GM23338 (cell line): ENCODE measurements around the gene ATP4A. TPM values are rescaled to one million over a fixed set of nuclear protein-coding genes. Genes with fewer than 3 reads are reported as not detected.
A peak's percentile ranks its signal among the peaks of the same experiment; 100 is the strongest.

Experiments
- ATAC-seq: fragments of 200-7000 bp; cut with Tn5 transposase; 3 replicates; pipeline ENCODE4 v1.9.1; 2020
- DNase-seq: peaks from one replicate; pipeline ENCODE4 v3.0.0-alpha.2; 2015; ENCODE audit warnings: low spot score
- H2AFZ ChIP-seq: fragments of 200-600 bp; sonication (generic); 2 replicates; pipeline ENCODE4 v1.8.0; 2016; ENCODE audit warnings: antibody characterized with exemption, mild to moderate bottlenecking, moderate library complexity
- H3F3A ChIP-seq: fragments of 200-600 bp; sonication (generic); replicated peaks from 2 replicates; pipeline ENCODE4 v1.8.0; 2017; ENCODE audit warnings: antibody characterized with exemption, mixed run types, low read depth
- H3K27ac ChIP-seq: fragments of 200-600 bp; sonication (generic); 2 replicates; pipeline ENCODE4 v1.6.1; 2016; ENCODE audit warnings: low read depth
- H3K27me3 ChIP-seq: fragments of 200-600 bp; sonication (generic); 2 replicates; pipeline ENCODE4 v1.8.0; 2016; ENCODE audit warnings: mild to moderate bottlenecking, mixed run types, moderate library complexity; ENCODE audit not compliant: insufficient read depth
- H3K36me3 ChIP-seq: fragments of 200-600 bp; sonication (generic); 2 replicates; pipeline ENCODE4 v1.8.0; 2016; ENCODE audit warnings: mild to moderate bottlenecking; ENCODE audit not compliant: insufficient read depth
- H3K4me1 ChIP-seq: fragments of 200-600 bp; sonication (generic); 2 replicates; pipeline ENCODE4 v1.8.0; 2016; ENCODE audit warnings: mild to moderate bottlenecking, moderate library complexity; ENCODE audit not compliant: insufficient read depth
- H3K4me2 ChIP-seq: fragments of 200-600 bp; sonication (generic); 2 replicates; pipeline ENCODE4 v1.7.1; 2017; ENCODE audit warnings: mixed run types
- H3K4me3 ChIP-seq: fragments of 200-600 bp; sonication (generic); 2 replicates; pipeline ENCODE4 v1.6.1; 2016; ENCODE audit warnings: mixed run types
- H3K79me2 ChIP-seq: fragments of 200-600 bp; sonication (generic); replicated peaks from 2 replicates; pipeline ENCODE4 v1.8.0; 2017; ENCODE audit warnings: mild to moderate bottlenecking; ENCODE audit not compliant: insufficient read depth
- H3K9me2 ChIP-seq: fragments of 200-600 bp; sonication (generic); 2 replicates; pipeline ENCODE4 v1.8.0; 2017; ENCODE audit not compliant: insufficient read depth
- H4K20me1 ChIP-seq: fragments of 200-600 bp; sonication (generic); replicated peaks from 2 replicates; pipeline ENCODE4 v1.8.0; 2017; ENCODE audit warnings: mild to moderate bottlenecking; ENCODE audit not compliant: insufficient read depth
- H3K27ac Mint-ChIP-seq: 2 replicates; pipeline ENCODE4 v1.8.0; 2020; ENCODE audit warnings: inconsistent platforms, mild to moderate bottlenecking, moderate library complexity, mixed read lengths
- H3K27me3 Mint-ChIP-seq: 3 replicates; pipeline ENCODE4 v1.8.0; 2022; ENCODE audit warnings: low read depth, mild to moderate bottlenecking, moderate library complexity, mixed read lengths, inconsistent platforms; ENCODE audit not compliant: insufficient read depth, poor library complexity
- H3K36me3 Mint-ChIP-seq: 3 replicates; pipeline ENCODE4 v1.8.0; 2021; ENCODE audit warnings: low read depth, mild to moderate bottlenecking, inconsistent platforms, moderate library complexity, mixed read lengths
- H3K4me1 Mint-ChIP-seq: 3 replicates; pipeline ENCODE4 v1.8.0; 2020; ENCODE audit warnings: mild to moderate bottlenecking, inconsistent platforms, mixed read lengths
- H3K4me3 Mint-ChIP-seq: 3 replicates; pipeline ENCODE4 v1.8.0; 2021; ENCODE audit warnings: moderate library complexity, mild to moderate bottlenecking, inconsistent platforms, mixed read lengths
- H3K9me3 Mint-ChIP-seq: 3 replicates; pipeline ENCODE4 v1.8.0; 2020; ENCODE audit warnings: moderate library complexity, mild to moderate bottlenecking, inconsistent platforms, mixed read lengths
- CREB1 ChIP-seq: fragments of 250-450 bp; sonication (Bioruptor Pico); IDR thresholded peaks from 2 replicates; pipeline ENCODE4 v1.5.0; 2020; ENCODE audit warnings: low read depth, mild to moderate bottlenecking, moderate library complexity
- EZH2 ChIP-seq: fragments of 200-600 bp; sonication (generic); IDR thresholded peaks from one replicate; pipeline ENCODE4 v1.8.0; 2017; ENCODE audit warnings: antibody characterized with exemption, mild to moderate bottlenecking, low read depth; ENCODE audit not compliant: unreplicated experiment
- EZH2phosphoT487 ChIP-seq: fragments of 200-600 bp; sonication (generic); IDR thresholded peaks from one replicate; pipeline ENCODE4 v1.8.1; 2018; ENCODE audit warnings: antibody characterized with exemption; ENCODE audit not compliant: unreplicated experiment
- JUNB ChIP-seq: IDR thresholded peaks from one replicate; pipeline ENCODE4 v1.6.1; 2016; ENCODE audit warnings: antibody characterized with exemption; ENCODE audit not compliant: unreplicated experiment
- NANOG ChIP-seq: IDR thresholded peaks from 2 replicates; pipeline ENCODE4 v1.6.1; 2016; ENCODE audit warnings: antibody characterized with exemption, borderline replicate concordance
- POLR2AphosphoS5 ChIP-seq: IDR thresholded peaks from 2 replicates; pipeline ENCODE4 v1.6.1; 2016; ENCODE audit warnings: antibody characterized with exemption, low read depth
- STAT1 ChIP-seq: IDR thresholded peaks from one replicate; pipeline ENCODE4 v1.6.1; 2016; ENCODE audit warnings: antibody characterized with exemption; ENCODE audit not compliant: unreplicated experiment
- ZNF114 ChIP-seq: fragments of 250-450 bp; sonication (Bioruptor Pico); IDR thresholded peaks from 2 replicates; pipeline ENCODE4 v1.5.0; 2020; ENCODE audit warnings: mild to moderate bottlenecking, moderate library complexity
- ZNF331 ChIP-seq: fragments of 250-450 bp; sonication (Bioruptor Pico); IDR thresholded peaks from 2 replicates; pipeline ENCODE4 v1.5.0; 2020; ENCODE audit warnings: low read depth, mild to moderate bottlenecking, moderate library complexity
- polyA plus RNA-seq: library from polyadenylated mRNA; unstranded; fragments of >200 nt; fragmentation: Nextera tagmentation; extraction: Ambion mirVana; gene quantifications from 2 replicates; pipeline ENCODE4 v1.2.1, GENCODE V29; 2016
- total RNA-seq: library from RNA; depleted of rRNA; stranded (reverse); fragments of >200 nt; shearing (Covaris generic); gene quantifications from 2 replicates; pipeline ENCODE4 v1.2.3, GENCODE V29; 2014
- TF ChIP-seq, protein P1 (sequence below): IDR thresholded peaks from one replicate; pipeline ENCODE4 v1.6.1; 2018; ENCODE audit warnings: antibody characterized with exemption; ENCODE audit not compliant: unreplicated experiment
- TF ChIP-seq, protein P2 (sequence below): IDR thresholded peaks from 2 replicates; pipeline ENCODE4 v1.6.1; 2016; ENCODE audit warnings: antibody characterized with exemption
- TF ChIP-seq, protein P3 (sequence below), 2 experiments: fragments of 200-600 bp in 1 of 2; sonication (generic) in 1 of 2; conservative IDR thresholded peaks; 2 replicates each; pipeline versions ENCODE4 v1.5.1 to v1.6.1; 2016 to 2017; ENCODE audit warnings: antibody characterized with exemption in 2 of 2, low read depth in 2 of 2, mild to moderate bottlenecking in 2 of 2, moderate library complexity in 1 of 2
- TF ChIP-seq, protein P4 (sequence below): fragments of 250-450 bp; sonication (Bioruptor Pico); IDR thresholded peaks from 2 replicates; pipeline ENCODE4 v1.5.0; 2020; ENCODE audit warnings: mild to moderate bottlenecking, moderate library complexity

Gene ATP4A
- total and polyA plus RNA-seq, 2 experiments from 2014 or later: 0.61 to 0.63 TPM

DNA sequence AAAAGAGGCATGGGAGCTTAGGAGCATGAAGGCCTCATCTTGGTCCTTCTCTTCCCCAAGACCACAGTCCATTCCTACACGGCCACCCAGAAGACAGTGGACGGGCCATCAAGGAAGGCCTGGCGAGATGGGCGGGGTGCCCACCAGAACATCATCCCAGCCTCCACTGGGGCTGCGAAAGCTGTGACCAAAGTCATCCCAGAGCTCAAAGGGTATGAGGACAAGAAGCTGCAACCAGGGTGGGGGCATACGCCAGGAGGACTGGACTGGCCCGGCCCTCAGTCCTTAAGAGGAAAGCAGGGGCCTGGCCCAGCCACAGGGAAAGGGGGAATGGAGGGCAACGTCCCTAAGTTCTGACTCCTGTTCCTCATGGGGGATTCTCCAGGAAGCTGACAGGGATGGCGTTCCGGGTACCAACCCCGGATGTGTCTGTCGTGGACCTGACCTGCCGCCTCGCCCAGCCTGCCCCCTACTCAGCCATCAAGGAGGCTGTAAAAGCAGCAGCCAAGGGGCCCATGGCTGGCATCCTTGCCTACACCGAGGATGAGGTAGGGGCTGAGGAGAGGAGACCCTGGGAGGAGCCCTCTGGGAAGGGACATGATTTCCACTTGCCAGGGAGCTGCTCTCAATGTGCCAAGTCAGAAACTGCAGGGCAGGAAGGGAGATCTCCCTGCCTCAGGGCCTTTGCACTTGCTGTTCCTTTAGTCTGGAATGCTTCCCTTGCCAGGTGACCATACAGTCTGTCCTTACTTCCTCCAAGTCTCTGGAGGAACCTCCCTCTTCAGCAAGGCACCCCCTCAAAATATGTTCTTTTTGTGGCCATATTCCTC, 20.0 kb downstream of the ATP4A start:
- peaks cover 7% of the 10 kb centered on the region; the same call in 1 of the 2 replicates for H3F3A ChIP-seq
- TF ChIP-seq, protein P1, sequence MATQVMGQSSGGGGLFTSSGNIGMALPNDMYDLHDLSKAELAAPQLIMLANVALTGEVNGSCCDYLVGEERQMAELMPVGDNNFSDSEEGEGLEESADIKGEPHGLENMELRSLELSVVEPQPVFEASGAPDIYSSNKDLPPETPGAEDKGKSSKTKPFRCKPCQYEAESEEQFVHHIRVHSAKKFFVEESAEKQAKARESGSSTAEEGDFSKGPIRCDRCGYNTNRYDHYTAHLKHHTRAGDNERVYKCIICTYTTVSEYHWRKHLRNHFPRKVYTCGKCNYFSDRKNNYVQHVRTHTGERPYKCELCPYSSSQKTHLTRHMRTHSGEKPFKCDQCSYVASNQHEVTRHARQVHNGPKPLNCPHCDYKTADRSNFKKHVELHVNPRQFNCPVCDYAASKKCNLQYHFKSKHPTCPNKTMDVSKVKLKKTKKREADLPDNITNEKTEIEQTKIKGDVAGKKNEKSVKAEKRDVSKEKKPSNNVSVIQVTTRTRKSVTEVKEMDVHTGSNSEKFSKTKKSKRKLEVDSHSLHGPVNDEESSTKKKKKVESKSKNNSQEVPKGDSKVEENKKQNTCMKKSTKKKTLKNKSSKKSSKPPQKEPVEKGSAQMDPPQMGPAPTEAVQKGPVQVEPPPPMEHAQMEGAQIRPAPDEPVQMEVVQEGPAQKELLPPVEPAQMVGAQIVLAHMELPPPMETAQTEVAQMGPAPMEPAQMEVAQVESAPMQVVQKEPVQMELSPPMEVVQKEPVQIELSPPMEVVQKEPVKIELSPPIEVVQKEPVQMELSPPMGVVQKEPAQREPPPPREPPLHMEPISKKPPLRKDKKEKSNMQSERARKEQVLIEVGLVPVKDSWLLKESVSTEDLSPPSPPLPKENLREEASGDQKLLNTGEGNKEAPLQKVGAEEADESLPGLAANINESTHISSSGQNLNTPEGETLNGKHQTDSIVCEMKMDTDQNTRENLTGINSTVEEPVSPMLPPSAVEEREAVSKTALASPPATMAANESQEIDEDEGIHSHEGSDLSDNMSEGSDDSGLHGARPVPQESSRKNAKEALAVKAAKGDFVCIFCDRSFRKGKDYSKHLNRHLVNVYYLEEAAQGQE: no peak
- TF ChIP-seq, protein P2, sequence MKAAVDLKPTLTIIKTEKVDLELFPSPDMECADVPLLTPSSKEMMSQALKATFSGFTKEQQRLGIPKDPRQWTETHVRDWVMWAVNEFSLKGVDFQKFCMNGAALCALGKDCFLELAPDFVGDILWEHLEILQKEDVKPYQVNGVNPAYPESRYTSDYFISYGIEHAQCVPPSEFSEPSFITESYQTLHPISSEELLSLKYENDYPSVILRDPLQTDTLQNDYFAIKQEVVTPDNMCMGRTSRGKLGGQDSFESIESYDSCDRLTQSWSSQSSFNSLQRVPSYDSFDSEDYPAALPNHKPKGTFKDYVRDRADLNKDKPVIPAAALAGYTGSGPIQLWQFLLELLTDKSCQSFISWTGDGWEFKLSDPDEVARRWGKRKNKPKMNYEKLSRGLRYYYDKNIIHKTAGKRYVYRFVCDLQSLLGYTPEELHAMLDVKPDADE: no peak
- TF ChIP-seq CREB1 (CRISPR knock-in tag) (no peak), NANOG (no peak), STAT1 (no peak), ZNF331 (CRISPR knock-in tag) (no peak), EZH2 (no peak), JUNB (no peak), EZH2phosphoT487 (no peak), ZNF114 (CRISPR knock-in tag) (no peak), POLR2AphosphoS5 (no peak)
- TF ChIP-seq, protein P3, sequence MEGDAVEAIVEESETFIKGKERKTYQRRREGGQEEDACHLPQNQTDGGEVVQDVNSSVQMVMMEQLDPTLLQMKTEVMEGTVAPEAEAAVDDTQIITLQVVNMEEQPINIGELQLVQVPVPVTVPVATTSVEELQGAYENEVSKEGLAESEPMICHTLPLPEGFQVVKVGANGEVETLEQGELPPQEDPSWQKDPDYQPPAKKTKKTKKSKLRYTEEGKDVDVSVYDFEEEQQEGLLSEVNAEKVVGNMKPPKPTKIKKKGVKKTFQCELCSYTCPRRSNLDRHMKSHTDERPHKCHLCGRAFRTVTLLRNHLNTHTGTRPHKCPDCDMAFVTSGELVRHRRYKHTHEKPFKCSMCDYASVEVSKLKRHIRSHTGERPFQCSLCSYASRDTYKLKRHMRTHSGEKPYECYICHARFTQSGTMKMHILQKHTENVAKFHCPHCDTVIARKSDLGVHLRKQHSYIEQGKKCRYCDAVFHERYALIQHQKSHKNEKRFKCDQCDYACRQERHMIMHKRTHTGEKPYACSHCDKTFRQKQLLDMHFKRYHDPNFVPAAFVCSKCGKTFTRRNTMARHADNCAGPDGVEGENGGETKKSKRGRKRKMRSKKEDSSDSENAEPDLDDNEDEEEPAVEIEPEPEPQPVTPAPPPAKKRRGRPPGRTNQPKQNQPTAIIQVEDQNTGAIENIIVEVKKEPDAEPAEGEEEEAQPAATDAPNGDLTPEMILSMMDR (conservative IDR thresholded peaks at IDR 0.05; ENCODE audit: low read depth in 2 of 2): no peak
- TF ChIP-seq, protein P4, sequence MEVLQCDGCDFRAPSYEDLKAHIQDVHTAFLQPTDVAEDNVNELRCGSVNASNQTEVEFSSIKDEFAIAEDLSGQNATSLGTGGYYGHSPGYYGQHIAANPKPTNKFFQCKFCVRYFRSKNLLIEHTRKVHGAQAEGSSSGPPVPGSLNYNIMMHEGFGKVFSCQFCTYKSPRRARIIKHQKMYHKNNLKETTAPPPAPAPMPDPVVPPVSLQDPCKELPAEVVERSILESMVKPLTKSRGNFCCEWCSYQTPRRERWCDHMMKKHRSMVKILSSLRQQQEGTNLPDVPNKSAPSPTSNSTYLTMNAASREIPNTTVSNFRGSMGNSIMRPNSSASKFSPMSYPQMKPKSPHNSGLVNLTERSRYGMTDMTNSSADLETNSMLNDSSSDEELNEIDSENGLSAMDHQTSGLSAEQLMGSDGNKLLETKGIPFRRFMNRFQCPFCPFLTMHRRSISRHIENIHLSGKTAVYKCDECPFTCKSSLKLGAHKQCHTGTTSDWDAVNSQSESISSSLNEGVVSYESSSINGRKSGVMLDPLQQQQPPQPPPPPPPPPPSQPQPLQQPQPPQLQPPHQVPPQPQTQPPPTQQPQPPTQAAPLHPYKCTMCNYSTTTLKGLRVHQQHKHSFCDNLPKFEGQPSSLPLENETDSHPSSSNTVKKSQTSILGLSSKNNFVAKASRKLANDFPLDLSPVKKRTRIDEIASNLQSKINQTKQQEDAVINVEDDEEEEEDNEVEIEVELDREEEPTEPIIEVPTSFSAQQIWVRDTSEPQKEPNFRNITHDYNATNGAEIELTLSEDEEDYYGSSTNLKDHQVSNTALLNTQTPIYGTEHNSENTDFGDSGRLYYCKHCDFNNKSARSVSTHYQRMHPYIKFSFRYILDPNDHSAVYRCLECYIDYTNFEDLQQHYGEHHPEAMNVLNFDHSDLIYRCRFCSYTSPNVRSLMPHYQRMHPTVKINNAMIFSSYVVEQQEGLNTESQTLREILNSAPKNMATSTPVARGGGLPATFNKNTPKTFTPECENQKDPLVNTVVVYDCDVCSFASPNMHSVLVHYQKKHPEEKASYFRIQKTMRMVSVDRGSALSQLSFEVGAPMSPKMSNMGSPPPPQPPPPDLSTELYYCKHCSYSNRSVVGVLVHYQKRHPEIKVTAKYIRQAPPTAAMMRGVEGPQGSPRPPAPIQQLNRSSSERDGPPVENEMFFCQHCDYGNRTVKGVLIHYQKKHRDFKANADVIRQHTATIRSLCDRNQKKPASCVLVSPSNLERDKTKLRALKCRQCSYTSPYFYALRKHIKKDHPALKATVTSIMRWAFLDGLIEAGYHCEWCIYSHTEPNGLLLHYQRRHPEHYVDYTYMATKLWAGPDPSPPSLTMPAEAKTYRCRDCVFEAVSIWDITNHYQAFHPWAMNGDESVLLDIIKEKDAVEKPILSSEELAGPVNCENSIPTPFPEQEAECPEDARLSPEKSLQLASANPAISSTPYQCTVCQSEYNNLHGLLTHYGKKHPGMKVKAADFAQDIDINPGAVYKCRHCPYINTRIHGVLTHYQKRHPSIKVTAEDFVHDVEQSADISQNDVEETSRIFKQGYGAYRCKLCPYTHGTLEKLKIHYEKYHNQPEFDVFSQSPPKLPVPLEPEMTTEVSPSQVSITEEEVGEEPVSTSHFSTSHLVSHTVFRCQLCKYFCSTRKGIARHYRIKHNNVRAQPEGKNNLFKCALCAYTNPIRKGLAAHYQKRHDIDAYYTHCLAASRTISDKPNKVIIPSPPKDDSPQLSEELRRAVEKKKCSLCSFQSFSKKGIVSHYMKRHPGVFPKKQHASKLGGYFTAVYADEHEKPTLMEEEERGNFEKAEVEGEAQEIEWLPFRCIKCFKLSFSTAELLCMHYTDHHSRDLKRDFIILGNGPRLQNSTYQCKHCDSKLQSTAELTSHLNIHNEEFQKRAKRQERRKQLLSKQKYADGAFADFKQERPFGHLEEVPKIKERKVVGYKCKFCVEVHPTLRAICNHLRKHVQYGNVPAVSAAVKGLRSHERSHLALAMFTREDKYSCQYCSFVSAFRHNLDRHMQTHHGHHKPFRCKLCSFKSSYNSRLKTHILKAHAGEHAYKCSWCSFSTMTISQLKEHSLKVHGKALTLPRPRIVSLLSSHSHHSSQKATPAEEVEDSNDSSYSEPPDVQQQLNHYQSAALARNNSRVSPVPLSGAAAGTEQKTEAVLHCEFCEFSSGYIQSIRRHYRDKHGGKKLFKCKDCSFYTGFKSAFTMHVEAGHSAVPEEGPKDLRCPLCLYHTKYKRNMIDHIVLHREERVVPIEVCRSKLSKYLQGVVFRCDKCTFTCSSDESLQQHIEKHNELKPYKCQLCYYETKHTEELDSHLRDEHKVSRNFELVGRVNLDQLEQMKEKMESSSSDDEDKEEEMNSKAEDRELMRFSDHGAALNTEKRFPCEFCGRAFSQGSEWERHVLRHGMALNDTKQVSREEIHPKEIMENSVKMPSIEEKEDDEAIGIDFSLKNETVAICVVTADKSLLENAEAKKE (CRISPR knock-in tag): no peak
- H3K79me2 ChIP-seq: peaks cover 27% of the 10 kb centered on the region
- H3K4me3 ChIP-seq: peak overlapping the region; percentile 99
- Mint-ChIP-seq H3K27ac (no peak overlapping the region), H3K36me3 (peaks cover 55% of the 10 kb centered on the region), H3K4me3 (peak overlapping the region; percentile 99; the same call in 1 of the 3 replicates), H3K4me1 (peaks cover 36% of the 10 kb centered on the region), H3K27me3 (peaks cover 6% of the 10 kb centered on the region), H3K9me3 (no peaks in the 10 kb centered on the region)
- DNase-seq: no peak
- no peaks in the 10 kb centered on the region for H3K9me2 ChIP-seq
- no peak for ATAC-seq
- no peaks in the 10 kb centered on the region; the same call in 1 of the 2 replicates for H4K20me1 ChIP-seq
- no peak overlapping the region for H2AFZ ChIP-seq
- no peaks in the 10 kb centered on the region for H3K27me3 ChIP-seq
- no peak overlapping the region for H3K27ac ChIP-seq
- peaks cover 7% of the 10 kb centered on the region; the same call in 1 of the 2 replicates for H3K36me3 ChIP-seq
- no peak overlapping the region for H3K4me2 ChIP-seq
- peaks cover 15% of the 10 kb centered on the region for H3K4me1 ChIP-seq
